HepG2 (cell line): ENCODE measurements around the gene HLA-B. TPM values are rescaled to one million over a fixed set of nuclear protein-coding genes. Genes with fewer than 3 reads are reported as not detected.

Experiments
- EP300 ChIP-seq, 3 experiments: sonication (generic) in 1 of 3; formaldehyde crosslinking in 1 of 3; IDR thresholded peaks; 2 replicates each; pipeline versions ENCODE4 v1.5.1 to v1.6.1; 2011 to 2020; ENCODE audit warnings: low read depth in 2 of 3, low read length in 2 of 3, borderline replicate concordance in 1 of 3, improper control_type of control experiment in 1 of 3, mild to moderate bottlenecking in 1 of 3, missing genetic modification reagents in 1 of 3, moderate library complexity in 1 of 3
- GATAD2A ChIP-seq: IDR thresholded peaks from 2 replicates; pipeline ENCODE4 v1.6.1; 2016
- HNRNPK ChIP-seq: fragments of 200-400 bp; formaldehyde crosslinking; IDR thresholded peaks from 2 replicates; pipeline ENCODE4 v1.6.1; 2018; ENCODE audit warnings: low read length, low read depth, moderate library complexity, mild to moderate bottlenecking; ENCODE audit not compliant: poor library complexity, severe bottlenecking
- MAFF ChIP-seq: IDR thresholded peaks from 2 replicates; pipeline ENCODE4 v1.6.1; 2011; ENCODE audit warnings: low read depth, low read length, improper control_type of control experiment
- NR2F6 ChIP-seq, 2 experiments: IDR thresholded peaks; 2 replicates each; pipeline ENCODE4 v1.6.1; 2016; ENCODE audit warnings: antibody characterized with exemption in 1 of 2, mild to moderate bottlenecking in 1 of 2
- SALL1 ChIP-seq: sonication (generic); formaldehyde crosslinking; IDR thresholded peaks from 2 replicates; pipeline ENCODE4 v1.8.0; 2022; ENCODE audit warnings: mild to moderate bottlenecking, missing genetic modification reagents
- TBL1XR1 ChIP-seq: fragments of 150-350 bp; IDR thresholded peaks from 2 replicates; pipeline ENCODE4 v1.6.1; 2014; ENCODE audit warnings: borderline replicate concordance, low read length; ENCODE audit not compliant: partially characterized antibody
- ZNF234 ChIP-seq: sonication (generic); formaldehyde crosslinking; conservative IDR thresholded peaks from 2 replicates; pipeline ENCODE4 v1.5.1; 2020; ENCODE audit warnings: mild to moderate bottlenecking, missing genetic modification reagents
- ZNF333 ChIP-seq: sonication (generic); formaldehyde crosslinking; IDR thresholded peaks from 2 replicates; pipeline ENCODE4 v1.4.0; 2020; ENCODE audit warnings: mild to moderate bottlenecking, missing genetic modification reagents, borderline replicate concordance
- ZNF431 ChIP-seq: sonication (generic); formaldehyde crosslinking; IDR thresholded peaks from 2 replicates; pipeline ENCODE4 v1.9.0; 2022; ENCODE audit warnings: missing genetic modification reagents, low read depth, mild to moderate bottlenecking, borderline replicate concordance
- ZSCAN30 ChIP-seq: sonication (generic); formaldehyde crosslinking; IDR thresholded peaks from 2 replicates; pipeline ENCODE4 v1.5.0; 2020; ENCODE audit warnings: mild to moderate bottlenecking, missing genetic modification reagents
- polyA plus RNA-seq, 8 experiments: library from polyadenylated mRNA; depleted of rRNA in 3 of 8; stranded (reverse) in 7 of 8; unstranded in 1 of 8; fragments of >200 nt; fragmentation: Illumina TruSeq in 4 of 8; extraction: Trizol in 4 of 8; gene quantifications; 2 replicates each; pipeline versions ENCODE4 v1.2.1 to v1.2.3, GENCODE V29; 2011 to 2016; ENCODE audit warnings: low read depth in 4 of 8, missing spikeins in 1 of 8, mixed read lengths in 1 of 8; ENCODE audit not compliant: insufficient read depth in 1 of 8
- total RNA-seq, 5 experiments: library from RNA; depleted of rRNA; stranded (reverse); fragments of >200 nt; fragmentation: Illumina TruSeq; extraction: Trizol; gene quantifications; 2 replicates each; pipeline ENCODE4 v1.2.3, GENCODE V29; 2016; ENCODE audit warnings: low read depth in 1 of 5
- TF ChIP-seq, protein P1 (sequence below): sonication (generic); formaldehyde crosslinking; IDR thresholded peaks from 2 replicates; pipeline ENCODE4 v1.4.0; 2020; ENCODE audit warnings: missing genetic modification reagents
- TF ChIP-seq, protein P2 (sequence below): IDR thresholded peaks from 2 replicates; pipeline ENCODE4 v1.6.1; 2016
- TF ChIP-seq, protein P3 (sequence below): sonication (generic); formaldehyde crosslinking; IDR thresholded peaks from 2 replicates; pipeline ENCODE4 v1.9.0; 2022; ENCODE audit warnings: low read depth, missing genetic modification reagents
- TF ChIP-seq, protein P4 (sequence below): sonication (generic); formaldehyde crosslinking; IDR thresholded peaks from 2 replicates; pipeline ENCODE4 v1.4.0; 2020; ENCODE audit warnings: missing genetic modification reagents, borderline replicate concordance
- TF ChIP-seq, protein P5 (sequence below): sonication (generic); formaldehyde crosslinking; IDR thresholded peaks from 2 replicates; pipeline ENCODE4 v1.5.1; 2020; ENCODE audit warnings: missing genetic modification reagents, mild to moderate bottlenecking, borderline replicate concordance

HLA-B gene
- total and polyA plus RNA-seq, 2 of the 13 experiments (the other 11 are each of a cell fraction or from before 2014, with no cell fraction given): 35.3 to 88.9 TPM

DNA sequence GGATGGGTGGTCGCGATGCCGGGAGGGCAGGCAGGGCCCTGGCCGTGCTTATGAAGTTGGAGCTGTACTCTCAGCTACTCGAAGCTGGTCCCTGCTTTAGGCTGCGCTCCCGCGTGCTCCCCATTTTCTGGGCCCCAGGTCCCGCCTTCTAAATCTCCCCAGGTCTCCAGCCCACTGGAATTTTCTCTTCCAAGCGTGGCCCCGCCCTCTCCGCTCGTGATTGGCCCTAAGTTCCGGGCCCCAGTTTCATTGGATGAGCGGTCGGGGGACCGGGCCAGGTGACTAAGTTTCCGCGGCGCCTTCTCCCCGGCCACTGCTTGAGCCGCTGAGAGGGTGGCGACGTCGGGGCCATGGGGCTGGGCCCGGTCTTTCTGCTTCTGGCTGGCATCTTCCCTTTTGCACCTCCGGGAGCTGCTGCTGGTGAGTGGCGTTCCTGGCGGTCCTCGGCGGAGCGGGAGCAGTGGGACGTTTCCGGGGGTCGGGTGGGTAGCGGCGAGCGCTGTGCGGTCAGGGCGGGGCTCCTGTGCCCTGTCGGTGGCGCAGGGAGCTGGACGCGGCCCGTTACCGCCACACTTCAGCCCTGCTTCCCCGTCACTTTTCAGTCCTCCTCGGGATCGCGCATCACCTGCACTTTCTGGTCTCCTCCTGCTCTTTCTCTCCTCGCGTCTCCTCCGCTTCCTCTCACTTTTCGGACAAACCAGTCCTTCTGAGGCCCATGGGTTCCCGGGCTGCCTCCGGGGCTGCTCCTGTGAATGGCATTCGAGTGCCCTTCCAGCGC, 46.5 kb upstream of the HLA-B start, which contains the start of gene MICA (continued):
- TF ChIP-seq, protein P1, sequence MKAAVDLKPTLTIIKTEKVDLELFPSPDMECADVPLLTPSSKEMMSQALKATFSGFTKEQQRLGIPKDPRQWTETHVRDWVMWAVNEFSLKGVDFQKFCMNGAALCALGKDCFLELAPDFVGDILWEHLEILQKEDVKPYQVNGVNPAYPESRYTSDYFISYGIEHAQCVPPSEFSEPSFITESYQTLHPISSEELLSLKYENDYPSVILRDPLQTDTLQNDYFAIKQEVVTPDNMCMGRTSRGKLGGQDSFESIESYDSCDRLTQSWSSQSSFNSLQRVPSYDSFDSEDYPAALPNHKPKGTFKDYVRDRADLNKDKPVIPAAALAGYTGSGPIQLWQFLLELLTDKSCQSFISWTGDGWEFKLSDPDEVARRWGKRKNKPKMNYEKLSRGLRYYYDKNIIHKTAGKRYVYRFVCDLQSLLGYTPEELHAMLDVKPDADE: 0 out of 2 replicates have a peak, but pooled peaks have one; percentile 71
- TF ChIP-seq, protein P2, sequence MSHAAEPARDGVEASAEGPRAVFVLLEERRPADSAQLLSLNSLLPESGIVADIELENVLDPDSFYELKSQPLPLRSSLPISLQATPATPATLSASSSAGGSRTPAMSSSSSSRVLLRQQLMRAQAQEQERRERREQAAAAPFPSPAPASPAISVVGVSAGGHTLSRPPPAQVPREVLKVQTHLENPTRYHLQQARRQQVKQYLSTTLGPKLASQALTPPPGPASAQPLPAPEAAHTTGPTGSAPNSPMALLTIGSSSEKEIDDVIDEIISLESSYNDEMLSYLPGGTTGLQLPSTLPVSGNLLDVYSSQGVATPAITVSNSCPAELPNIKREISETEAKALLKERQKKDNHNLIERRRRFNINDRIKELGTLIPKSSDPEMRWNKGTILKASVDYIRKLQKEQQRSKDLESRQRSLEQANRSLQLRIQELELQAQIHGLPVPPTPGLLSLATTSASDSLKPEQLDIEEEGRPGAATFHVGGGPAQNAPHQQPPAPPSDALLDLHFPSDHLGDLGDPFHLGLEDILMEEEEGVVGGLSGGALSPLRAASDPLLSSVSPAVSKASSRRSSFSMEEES (CRISPR knock-in tag): peak; percentile 46; the same call in 1 of the 2 replicates
- TF ChIP-seq EP300 (IDR thresholded peaks at IDR 0.05; ENCODE audit: low read depth in 2 of 2, low read length in 2 of 2) (no peak), EP300 (CRISPR knock-in tag; IDR thresholded peaks at IDR 0.05; ENCODE audit: borderline replicate concordance) (no peak), ZNF333 (CRISPR knock-in tag) (0 out of 2 replicates have a peak, but pooled peaks have one; percentile 72), SALL1 (CRISPR knock-in tag) (peak; percentile 82), ZNF431 (CRISPR knock-in tag) (peak; percentile 26), ZNF234 (CRISPR knock-in tag) (0 out of 2 replicates have a peak, but pooled peaks have one; percentile 67), HNRNPK (peak; percentile 61), TBL1XR1 (no peak), MAFF (no peak), ZSCAN30 (no peak), NR2F6 (IDR thresholded peaks at IDR 0.05) (no peak), NR2F6 (CRISPR knock-in tag; IDR thresholded peaks at IDR 0.05) (peak; percentile 35; the same call in 1 of the 2 replicates), GATAD2A (no peak; the same call in 1 of the 2 replicates)
- TF ChIP-seq, protein P3, sequence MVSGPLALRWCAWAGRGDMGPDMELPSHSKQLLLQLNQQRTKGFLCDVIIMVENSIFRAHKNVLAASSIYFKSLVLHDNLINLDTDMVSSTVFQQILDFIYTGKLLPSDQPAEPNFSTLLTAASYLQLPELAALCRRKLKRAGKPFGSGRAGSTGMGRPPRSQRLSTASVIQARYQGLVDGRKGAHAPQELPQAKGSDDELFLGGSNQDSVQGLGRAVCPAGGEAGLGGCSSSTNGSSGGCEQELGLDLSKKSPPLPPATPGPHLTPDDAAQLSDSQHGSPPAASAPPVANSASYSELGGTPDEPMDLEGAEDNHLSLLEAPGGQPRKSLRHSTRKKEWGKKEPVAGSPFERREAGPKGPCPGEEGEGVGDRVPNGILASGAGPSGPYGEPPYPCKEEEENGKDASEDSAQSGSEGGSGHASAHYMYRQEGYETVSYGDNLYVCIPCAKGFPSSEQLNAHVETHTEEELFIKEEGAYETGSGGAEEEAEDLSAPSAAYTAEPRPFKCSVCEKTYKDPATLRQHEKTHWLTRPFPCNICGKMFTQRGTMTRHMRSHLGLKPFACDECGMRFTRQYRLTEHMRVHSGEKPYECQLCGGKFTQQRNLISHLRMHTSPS (CRISPR knock-in tag): peak; percentile 61; the same call in 1 of the 2 replicates
- TF ChIP-seq, protein P4, sequence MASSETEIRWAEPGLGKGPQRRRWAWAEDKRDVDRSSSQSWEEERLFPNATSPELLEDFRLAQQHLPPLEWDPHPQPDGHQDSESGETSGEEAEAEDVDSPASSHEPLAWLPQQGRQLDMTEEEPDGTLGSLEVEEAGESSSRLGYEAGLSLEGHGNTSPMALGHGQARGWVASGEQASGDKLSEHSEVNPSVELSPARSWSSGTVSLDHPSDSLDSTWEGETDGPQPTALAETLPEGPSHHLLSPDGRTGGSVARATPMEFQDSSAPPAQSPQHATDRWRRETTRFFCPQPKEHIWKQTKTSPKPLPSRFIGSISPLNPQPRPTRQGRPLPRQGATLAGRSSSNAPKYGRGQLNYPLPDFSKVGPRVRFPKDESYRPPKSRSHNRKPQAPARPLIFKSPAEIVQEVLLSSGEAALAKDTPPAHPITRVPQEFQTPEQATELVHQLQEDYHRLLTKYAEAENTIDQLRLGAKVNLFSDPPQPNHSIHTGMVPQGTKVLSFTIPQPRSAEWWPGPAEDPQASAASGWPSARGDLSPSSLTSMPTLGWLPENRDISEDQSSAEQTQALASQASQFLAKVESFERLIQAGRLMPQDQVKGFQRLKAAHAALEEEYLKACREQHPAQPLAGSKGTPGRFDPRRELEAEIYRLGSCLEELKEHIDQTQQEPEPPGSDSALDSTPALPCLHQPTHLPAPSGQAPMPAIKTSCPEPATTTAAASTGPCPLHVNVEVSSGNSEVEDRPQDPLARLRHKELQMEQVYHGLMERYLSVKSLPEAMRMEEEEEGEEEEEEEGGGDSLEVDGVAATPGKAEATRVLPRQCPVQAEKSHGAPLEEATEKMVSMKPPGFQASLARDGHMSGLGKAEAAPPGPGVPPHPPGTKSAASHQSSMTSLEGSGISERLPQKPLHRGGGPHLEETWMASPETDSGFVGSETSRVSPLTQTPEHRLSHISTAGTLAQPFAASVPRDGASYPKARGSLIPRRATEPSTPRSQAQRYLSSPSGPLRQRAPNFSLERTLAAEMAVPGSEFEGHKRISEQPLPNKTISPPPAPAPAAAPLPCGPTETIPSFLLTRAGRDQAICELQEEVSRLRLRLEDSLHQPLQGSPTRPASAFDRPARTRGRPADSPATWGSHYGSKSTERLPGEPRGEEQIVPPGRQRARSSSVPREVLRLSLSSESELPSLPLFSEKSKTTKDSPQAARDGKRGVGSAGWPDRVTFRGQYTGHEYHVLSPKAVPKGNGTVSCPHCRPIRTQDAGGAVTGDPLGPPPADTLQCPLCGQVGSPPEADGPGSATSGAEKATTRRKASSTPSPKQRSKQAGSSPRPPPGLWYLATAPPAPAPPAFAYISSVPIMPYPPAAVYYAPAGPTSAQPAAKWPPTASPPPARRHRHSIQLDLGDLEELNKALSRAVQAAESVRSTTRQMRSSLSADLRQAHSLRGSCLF (CRISPR knock-in tag): peak; percentile 89
- TF ChIP-seq, protein P5, sequence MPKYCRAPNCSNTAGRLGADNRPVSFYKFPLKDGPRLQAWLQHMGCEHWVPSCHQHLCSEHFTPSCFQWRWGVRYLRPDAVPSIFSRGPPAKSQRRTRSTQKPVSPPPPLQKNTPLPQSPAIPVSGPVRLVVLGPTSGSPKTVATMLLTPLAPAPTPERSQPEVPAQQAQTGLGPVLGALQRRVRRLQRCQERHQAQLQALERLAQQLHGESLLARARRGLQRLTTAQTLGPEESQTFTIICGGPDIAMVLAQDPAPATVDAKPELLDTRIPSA: 0 out of 2 replicates have a peak, but pooled peaks have one; percentile 62
